Retinal pigment epithelial cell (primary cell): ENCODE data around the gene TLK1.
"Not testable (repeated sequence)": the region's sequence is repeated elsewhere in the genome, so short reads cannot be mapped to it uniquely, and the experiment has no call there.

Source experiments
- DNase-seq: peaks from one replicate; pipeline ENCODE4 v3.0.0-alpha.2; 2010; ENCODE audit warnings: low read depth
- H3K4me3 ChIP-seq: 2 replicates; pipeline ENCODE4 v1.5.1; 2011; ENCODE audit warnings: mild to moderate bottlenecking, low read length, control low read depth, moderate library complexity
- CTCF ChIP-seq: conservative IDR thresholded peaks from 2 replicates; pipeline ENCODE4 v1.5.1; 2011; ENCODE audit warnings: low read depth, low read length, control low read depth, inconsistent platforms

The TLK1 gene

DNA sequence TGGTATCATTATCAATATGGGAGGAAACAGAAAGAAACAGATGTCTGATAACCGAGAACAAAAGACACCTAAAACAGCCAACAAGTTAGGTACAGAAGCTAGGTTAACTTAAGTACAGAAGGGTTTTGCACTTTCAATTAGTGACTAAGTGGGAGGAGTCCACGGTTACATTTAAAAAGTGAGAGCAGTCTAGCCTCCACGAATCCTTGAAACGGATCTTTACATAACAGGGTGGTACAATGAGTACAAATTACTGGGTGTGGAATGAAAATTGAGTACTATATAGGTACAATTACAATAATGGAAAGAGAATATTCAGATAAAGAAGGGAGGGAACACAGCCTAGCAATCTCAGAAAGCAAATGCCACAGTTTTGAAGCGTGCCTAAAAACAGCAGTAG lies 76.6 kb downstream of the TLK1 start:
- H3K4me3 ChIP-seq: no peak overlapping the region

DNA sequence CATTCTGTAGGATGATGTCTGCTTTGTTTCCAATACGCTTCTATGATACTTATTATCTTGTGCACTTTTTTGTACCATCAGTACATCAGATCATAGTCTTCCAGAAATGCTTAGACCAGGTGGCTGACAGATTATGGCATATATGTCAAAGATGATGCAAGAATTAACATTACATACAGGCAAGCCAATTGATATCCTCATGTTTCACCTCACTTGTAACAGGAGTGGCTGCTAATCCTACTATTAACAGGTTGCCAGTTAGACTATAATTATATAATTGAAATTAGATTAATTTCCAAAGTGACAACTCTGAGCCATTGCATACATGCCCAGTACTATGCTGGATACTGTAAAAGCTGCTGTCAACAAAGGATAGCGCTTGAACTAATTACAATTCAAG lies 77.2 kb downstream of the TLK1 start:
- DNase-seq: no peak

More for the DNA sequence above, 76.6 kb downstream of the TLK1 start:
- no peak for DNase-seq
- TF ChIP-seq CTCF: no peak

GRCh38 chr2:171081649-171082111 lies 79.0 kb downstream of the TLK1 start:
- no peak overlapping the region for H3K4me3 ChIP-seq
- no peak for TF ChIP-seq CTCF
- DNase-seq: no peak

More for the DNA sequence above, 77.2 kb downstream of the TLK1 start:
- H3K4me3 ChIP-seq: no peak overlapping the region
- no peak for TF ChIP-seq CTCF

GRCh38 chr2:171080607-171081006 lies 80.1 kb downstream of the TLK1 start:
- no peak for TF ChIP-seq CTCF
- no peak for DNase-seq
- H3K4me3 ChIP-seq: no peak overlapping the region

GRCh38 chr2:171076422-171076821 lies 84.3 kb downstream of the TLK1 start:
- H3K4me3 ChIP-seq, DNase-seq: not testable (repeated sequence)

GRCh38 chr2:171072164-171072563 lies 88.5 kb downstream of the TLK1 start:
- TF ChIP-seq CTCF: no peak
- no peak for DNase-seq
- no peak overlapping the region for H3K4me3 ChIP-seq

GRCh38 chr2:171069286-171069956 lies 91.3 kb downstream of the TLK1 start:
- DNase-seq: no peak

More at GRCh38 chr2:171069286-171069956, 91.3 kb downstream of the TLK1 start:
- no peak for TF ChIP-seq CTCF
- no peak overlapping the region for H3K4me3 ChIP-seq
